NB4 (cell line): ENCODE measurements around the gene FMN1.

Experiments
- DNase-seq: peaks from one replicate; pipeline ENCODE4 v3.0.0; 2010; ENCODE audit warnings: low read depth
- H3K4me3 ChIP-seq: one replicate; pipeline ENCODE4 v1.5.1; 2011; ENCODE audit warnings: mild to moderate bottlenecking, low read depth, low read length, moderate library complexity
- MYC ChIP-seq: IDR thresholded peaks from 2 replicates; pipeline ENCODE4 v1.6.1; 2011; ENCODE audit warnings: low read depth, low read length
- POLR2A ChIP-seq: IDR thresholded peaks from 2 replicates; pipeline ENCODE4 v1.6.1; 2011; ENCODE audit warnings: mild to moderate bottlenecking; ENCODE audit not compliant: insufficient read length; ENCODE audit errors: extremely low read depth
- TF ChIP-seq, protein P1 (sequence below): IDR thresholded peaks from one replicate; pipeline ENCODE4 v1.5.1; 2012; ENCODE audit warnings: low read depth, low read length
- TF ChIP-seq, protein P2 (sequence below): IDR thresholded peaks from 2 replicates; pipeline ENCODE4 v1.6.1; 2011; ENCODE audit warnings: low read depth, low read length

The FMN1 gene

DNA sequence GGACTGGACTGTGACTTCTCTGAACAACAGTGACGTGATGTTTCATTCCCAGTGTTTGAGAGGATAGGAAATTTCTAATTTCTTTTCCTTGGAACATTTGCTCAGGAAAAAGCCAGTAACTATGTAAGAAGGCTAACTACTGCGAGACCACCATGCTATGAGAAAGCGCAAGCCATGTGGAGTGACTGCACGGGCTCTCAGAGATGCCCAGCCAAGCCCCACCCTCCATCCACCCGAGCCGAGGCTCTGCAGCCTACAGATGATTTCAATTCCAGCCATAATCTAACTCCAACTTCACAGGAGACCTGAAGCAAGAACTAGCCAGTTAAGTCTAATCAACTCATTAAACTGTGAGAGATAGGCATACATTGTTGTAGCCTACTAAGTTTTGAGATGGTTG, 352.4 kb downstream of the FMN1 start:
- H3K4me3 ChIP-seq: no peak overlapping the region
- TF ChIP-seq POLR2A (no peak), MYC (no peak)
- TF ChIP-seq, protein P1, sequence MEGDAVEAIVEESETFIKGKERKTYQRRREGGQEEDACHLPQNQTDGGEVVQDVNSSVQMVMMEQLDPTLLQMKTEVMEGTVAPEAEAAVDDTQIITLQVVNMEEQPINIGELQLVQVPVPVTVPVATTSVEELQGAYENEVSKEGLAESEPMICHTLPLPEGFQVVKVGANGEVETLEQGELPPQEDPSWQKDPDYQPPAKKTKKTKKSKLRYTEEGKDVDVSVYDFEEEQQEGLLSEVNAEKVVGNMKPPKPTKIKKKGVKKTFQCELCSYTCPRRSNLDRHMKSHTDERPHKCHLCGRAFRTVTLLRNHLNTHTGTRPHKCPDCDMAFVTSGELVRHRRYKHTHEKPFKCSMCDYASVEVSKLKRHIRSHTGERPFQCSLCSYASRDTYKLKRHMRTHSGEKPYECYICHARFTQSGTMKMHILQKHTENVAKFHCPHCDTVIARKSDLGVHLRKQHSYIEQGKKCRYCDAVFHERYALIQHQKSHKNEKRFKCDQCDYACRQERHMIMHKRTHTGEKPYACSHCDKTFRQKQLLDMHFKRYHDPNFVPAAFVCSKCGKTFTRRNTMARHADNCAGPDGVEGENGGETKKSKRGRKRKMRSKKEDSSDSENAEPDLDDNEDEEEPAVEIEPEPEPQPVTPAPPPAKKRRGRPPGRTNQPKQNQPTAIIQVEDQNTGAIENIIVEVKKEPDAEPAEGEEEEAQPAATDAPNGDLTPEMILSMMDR: no peak
- TF ChIP-seq, protein P2, sequence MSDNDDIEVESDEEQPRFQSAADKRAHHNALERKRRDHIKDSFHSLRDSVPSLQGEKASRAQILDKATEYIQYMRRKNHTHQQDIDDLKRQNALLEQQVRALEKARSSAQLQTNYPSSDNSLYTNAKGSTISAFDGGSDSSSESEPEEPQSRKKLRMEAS: no peak
- DNase-seq: no peak

DNA sequence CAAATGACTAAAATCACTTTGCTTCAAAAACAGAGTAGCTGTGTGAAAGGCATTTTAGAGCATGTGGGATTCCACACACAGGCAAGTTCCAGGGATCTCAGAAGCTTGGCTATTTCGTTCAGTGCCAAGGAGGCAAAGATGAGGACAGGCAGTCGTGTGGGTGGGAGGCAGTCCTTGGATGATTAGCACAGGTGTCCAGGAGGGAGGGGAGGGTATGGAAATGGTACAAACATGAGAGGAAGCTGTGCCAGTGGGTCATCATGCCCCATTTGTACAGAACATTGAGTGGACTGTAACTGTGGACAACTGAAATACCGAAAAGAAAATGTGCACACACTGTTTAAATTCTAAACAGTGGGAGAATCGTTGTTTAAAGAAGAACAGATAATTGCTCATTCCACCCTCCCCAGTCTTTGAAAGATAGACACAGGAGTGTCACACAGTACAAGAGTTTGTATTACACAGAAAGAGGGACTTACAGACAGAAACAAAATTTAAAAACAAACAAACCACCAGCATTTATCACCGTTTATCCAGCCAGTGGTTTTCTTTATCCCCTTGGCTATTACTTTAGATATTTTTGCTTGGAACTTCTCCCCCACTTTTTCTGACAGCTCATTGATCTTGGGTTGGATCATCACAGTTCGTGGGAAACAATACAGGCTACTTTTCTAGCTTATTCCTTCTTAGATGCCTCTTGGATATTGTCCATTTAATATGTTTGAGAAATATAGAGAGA, 353.8 kb downstream of the FMN1 start:
- TF ChIP-seq POLR2A (no peak), MYC (no peak)
- TF ChIP-seq, protein P2: no peak
- TF ChIP-seq, protein P1: no peak
- DNase-seq: no peak
- no peak overlapping the region for H3K4me3 ChIP-seq

DNA sequence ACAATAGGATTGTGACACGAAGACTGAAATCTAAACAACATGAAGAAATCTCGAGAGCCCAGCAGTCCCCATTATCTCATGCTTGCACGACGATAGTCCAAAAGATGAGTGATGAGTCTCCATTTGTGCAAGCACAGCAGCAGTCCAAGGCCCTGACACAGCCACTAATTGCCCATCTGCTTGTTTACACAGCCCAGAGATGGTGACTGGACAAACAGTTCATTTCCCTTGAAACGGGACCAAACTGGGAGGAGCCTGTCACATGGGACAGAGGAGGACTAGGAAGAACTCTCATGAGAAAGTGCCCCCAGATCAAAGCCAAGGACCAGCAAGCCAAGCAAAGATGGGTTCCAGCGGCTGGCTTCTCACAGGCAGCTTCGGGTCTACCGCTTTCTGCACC, 355.7 kb downstream of the FMN1 start:
- DNase-seq: no peak
- no peak for TF ChIP-seq POLR2A
- TF ChIP-seq, protein P2: no peak
- TF ChIP-seq, protein P1: no peak
- no peak for TF ChIP-seq MYC
- no peak overlapping the region for H3K4me3 ChIP-seq

DNA sequence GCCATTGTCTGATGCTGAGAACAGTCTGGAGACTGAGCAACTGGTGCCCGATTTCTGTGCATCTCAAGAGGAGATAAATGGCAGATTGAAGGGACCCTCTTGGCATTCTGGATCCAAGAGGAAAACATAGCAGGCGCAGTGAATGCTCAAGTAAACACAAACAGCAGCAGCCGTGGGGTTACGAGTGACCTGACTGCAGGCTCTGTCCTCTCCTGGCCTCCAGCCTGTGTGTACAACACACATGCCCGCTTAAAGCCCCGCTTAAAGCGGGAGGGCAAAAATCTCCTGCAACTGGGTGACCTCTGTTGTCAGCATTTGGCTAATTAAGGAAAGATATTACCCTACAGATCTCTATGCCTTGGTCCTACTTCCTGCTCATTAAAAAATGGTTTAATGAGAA, 356.2 kb downstream of the FMN1 start:
- no peak overlapping the region for H3K4me3 ChIP-seq
- TF ChIP-seq, protein P1: no peak
- TF ChIP-seq POLR2A (no peak), MYC (no peak)
- TF ChIP-seq, protein P2: no peak
- DNase-seq: no peak

DNA sequence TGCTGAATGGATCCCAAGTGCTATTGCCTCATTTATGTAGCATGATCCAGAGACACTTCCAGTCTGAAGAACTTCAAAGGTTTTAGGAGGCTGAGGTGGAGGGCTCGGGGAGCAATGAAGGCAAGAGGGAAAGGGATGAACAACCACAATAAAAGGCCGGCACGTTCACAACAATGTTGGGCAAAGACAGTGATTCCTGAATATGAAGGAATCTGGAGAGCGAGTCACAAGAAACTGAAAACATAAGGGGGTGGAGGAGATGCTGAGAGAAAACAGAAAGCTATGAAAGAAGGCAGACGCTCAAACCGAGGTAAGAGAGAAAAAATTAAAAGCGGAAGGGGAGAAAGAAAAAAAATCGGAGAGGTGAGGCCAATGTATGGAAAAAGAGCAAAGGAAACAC, 356.6 kb downstream of the FMN1 start:
- DNase-seq: no peak
- no peak overlapping the region for H3K4me3 ChIP-seq
- no peak for TF ChIP-seq POLR2A
- TF ChIP-seq MYC: no peak
- TF ChIP-seq, protein P1: no peak
- TF ChIP-seq, protein P2: no peak
